ENCODE measurements around the gene OPRL1.
A peak's percentile ranks its signal among the peaks of the same experiment; 100 is the strongest.

Gene OPRL1

GRCh38 chr20:64067733-64068307, 12.1 kb upstream of the OPRL1 start:
- Histone ChIP-seq H3K36me3 (ENCODE audit: control insufficient read depth in 2 of 2, insufficient read depth in 1 of 2, low read length in 2 of 2) (peaks cover 0 to 13% of the 10 kb centered on the region in 2 experiments; a peak in 1 of 3 replicates), H3K4me3 (ENCODE audit: low read depth, low read length) (no peak overlapping the region), H3K27ac (ENCODE audit: extremely low read depth, low read depth, low read length) (no peak overlapping the region), H3K4me1 (ENCODE audit: control insufficient read depth, insufficient read depth, low read length) (no peaks in the 10 kb centered on the region), H3K9me3 (ENCODE audit: control insufficient read depth, insufficient read depth, low read depth, low read length) (no peaks in the 10 kb centered on the region)
- ChIA-PET POLR2A (interaction anchor here (1.2 kb wide), 1 partner anchor 29 kb away, joined by 3 read pairs; no protein-coding TSS in a partner anchor), CTCF (no interaction called here)
- TF ChIP-seq HIC1 (tag by site-specific recombination; IDR thresholded peaks at IDR 0.05) (peak; percentile 13; the same call in 1 of the 2 replicates), ZEB2 (tag by site-specific recombination; IDR thresholded peaks at IDR 0.05) (peak; percentile 20; the same call in 1 of the 2 replicates), FEZF1 (tag by site-specific recombination; IDR thresholded peaks at IDR 0.05) (no peak)

- H3K36me3 ChIP-seq (ENCODE audit: control insufficient read depth in 2 of 2, insufficient read depth in 1 of 2, low read length in 2 of 2): peaks cover 0 to 15% of the 10 kb centered on the region in 2 experiments; a peak in 1 of 3 replicates
- TF ChIP-seq ZIC2 (tag by site-specific recombination; IDR thresholded peaks at IDR 0.05) (peak; percentile 75; the same call in 1 of the 2 replicates), ZNF174 (tag by site-specific recombination; IDR thresholded peaks at IDR 0.05) (no peak), BCL11B (tag by site-specific recombination; IDR thresholded peaks at IDR 0.05; ENCODE audit: low read depth) (no peak), ZBTB17 (tag by site-specific recombination; IDR thresholded peaks at IDR 0.05) (no peak), ZNF416 (tag by site-specific recombination; IDR thresholded peaks at IDR 0.05) (no peak), GLIS2 (tag by site-specific recombination; IDR thresholded peaks at IDR 0.05) (peak; percentile 57), ZNF645 (tag by site-specific recombination; IDR thresholded peaks at IDR 0.05) (no peak), AEBP2 (tag by site-specific recombination; IDR thresholded peaks at IDR 0.05; ENCODE audit: borderline replicate concordance) (no peak), ZNF488 (tag by site-specific recombination; IDR thresholded peaks at IDR 0.05) (no peak), ZNF585B (tag by site-specific recombination; IDR thresholded peaks at IDR 0.05) (no peak), PRDM6 (tag by site-specific recombination; IDR thresholded peaks at IDR 0.05) (no peak), MYNN (tag by site-specific recombination; IDR thresholded peaks at IDR 0.05; ENCODE audit: borderline replicate concordance) (no peak)
- H3K27ac ChIP-seq (ENCODE audit: extremely low read depth, low read depth, low read length): no peak overlapping the region
- CTCF ChIA-PET: interaction anchor here (0.8 kb wide), 1 partner anchor 68 kb away, joined by 4 read pairs; no protein-coding TSS in a partner anchor
- H3K4me1 ChIP-seq (ENCODE audit: control insufficient read depth, insufficient read depth, low read length): no peaks in the 10 kb centered on the region
- no peaks in the 10 kb centered on the region for H3K9me3 ChIP-seq (ENCODE audit: control insufficient read depth, insufficient read depth, low read depth, low read length)
- no peak overlapping the region for H3K4me3 ChIP-seq (ENCODE audit: low read depth, low read length)
- POLR2A ChIA-PET: interaction anchor here (0.6 to 1.2 kb wide), 2 partner anchors 30 to 48 kb away, joined by 3 to 5 read pairs; no protein-coding TSS in a partner anchor
These were observed 11.3 kb upstream of the OPRL1 start for GRCh38 chr20:64068386-64069208.

All from HEK293 (cell line).